SK-N-MC (cell line): ENCODE measurements around the gene SPATA1.

ENCODE experiments used
- EZH2 ChIP-seq: fragments of 200-600 bp; sonication (generic); IDR thresholded peaks from one replicate; pipeline ENCODE4 v1.6.1; 2017; ENCODE audit warnings: antibody characterized with exemption
- POLR2AphosphoS5 ChIP-seq: IDR thresholded peaks from 2 replicates; pipeline ENCODE4 v1.6.1; 2012; ENCODE audit warnings: mild to moderate bottlenecking, low read depth, low read length, borderline replicate concordance

GRCh38 chr1:84510668-84511067 lies 4.5 kb downstream of the SPATA1 start:
- TF ChIP-seq POLR2AphosphoS5 (no peak), EZH2 (no peak)
